Testis (tissue), 3 donors: ENCODE results near the gene EGLN2. TPM values are rescaled to one million over a fixed set of nuclear protein-coding genes. Genes with fewer than 3 reads are reported as not detected.

ENCODE experiments used
- DNase-seq: peaks from one replicate; pipeline ENCODE4 v3.0.0-alpha.2; 2019
- H3K27ac ChIP-seq, 2 donors: fragments of 200-600 bp; sonication (generic); one replicate each; pipeline ENCODE4 v1.5.1; 2019
- H3K27me3 ChIP-seq: fragments of 200-600 bp; sonication (generic); one replicate; pipeline ENCODE4 v1.5.1; 2019
- H3K36me3 ChIP-seq: fragments of 200-600 bp; sonication (generic); one replicate; pipeline ENCODE4 v1.5.1; 2017; ENCODE audit warnings: low read depth; ENCODE audit errors: missing control alignments
- H3K4me1 ChIP-seq: fragments of 200-600 bp; sonication (generic); one replicate; pipeline ENCODE4 v1.5.1; 2019
- H3K4me3 ChIP-seq, 2 donors: fragments of 200-600 bp; sonication (generic); one replicate each; pipeline ENCODE4 v1.5.1; 2017 to 2019
- H3K9me3 ChIP-seq: fragments of 200-600 bp; sonication (generic); one replicate; pipeline ENCODE4 v1.5.1; 2017
- POLR2A ChIP-seq: fragments of 450-650 bp; IDR thresholded peaks from one replicate; pipeline ENCODE4 v1.6.1; 2017; ENCODE audit warnings: antibody characterized with exemption, mild to moderate bottlenecking, moderate library complexity
- WGBS, 2 donors: methylation state at CpG; one replicate each; pipeline ENCODE4 v1.1.5; 2018; 5-methylcytosine and 5-hydroxymethylcytosine counted together
- intact Hi-C: fragments of 100-400 bp; cut with DNase I; formaldehyde crosslinking; loops from one replicate; pipeline ENCODE4 v1.15.1; 2023; ENCODE audit warnings: low total_unique reads
- polyA plus RNA-seq: library from polyadenylated mRNA; stranded (reverse); fragments of 350-450 nt; fragmentation: Illumina TruSeq; extraction: RNeasy Lipid Tissue Mini Kit (QIAGEN cat#74804); gene quantifications from one replicate; pipeline ENCODE4 v1.2.3, GENCODE V29; 2014; ENCODE audit warnings: low read depth, low replicate concordance; ENCODE audit not compliant: insufficient read depth
- total RNA-seq, 2 donors: library from RNA; depleted of rRNA; stranded (reverse); fragments of >200 nt; gene quantifications; one replicate each; pipeline ENCODE4 v1.2.3, GENCODE V29; 2016
- TF ChIP-seq, protein P1 (sequence below), 3 experiments: fragments of 450-650 bp in 2 of 3; fragments of 200-600 bp in 1 of 3; sonication (generic) in 1 of 3; IDR thresholded peaks; one replicate each; pipeline ENCODE4 v1.5.1; 2016 to 2019; ENCODE audit warnings: antibody characterized with exemption in 3 of 3, mild to moderate bottlenecking in 2 of 3, moderate library complexity in 1 of 3

Gene EGLN2
- total and polyA plus RNA-seq, 3 donors from 2014 or later = 245 to 489 (median 260) TPM

DNA sequence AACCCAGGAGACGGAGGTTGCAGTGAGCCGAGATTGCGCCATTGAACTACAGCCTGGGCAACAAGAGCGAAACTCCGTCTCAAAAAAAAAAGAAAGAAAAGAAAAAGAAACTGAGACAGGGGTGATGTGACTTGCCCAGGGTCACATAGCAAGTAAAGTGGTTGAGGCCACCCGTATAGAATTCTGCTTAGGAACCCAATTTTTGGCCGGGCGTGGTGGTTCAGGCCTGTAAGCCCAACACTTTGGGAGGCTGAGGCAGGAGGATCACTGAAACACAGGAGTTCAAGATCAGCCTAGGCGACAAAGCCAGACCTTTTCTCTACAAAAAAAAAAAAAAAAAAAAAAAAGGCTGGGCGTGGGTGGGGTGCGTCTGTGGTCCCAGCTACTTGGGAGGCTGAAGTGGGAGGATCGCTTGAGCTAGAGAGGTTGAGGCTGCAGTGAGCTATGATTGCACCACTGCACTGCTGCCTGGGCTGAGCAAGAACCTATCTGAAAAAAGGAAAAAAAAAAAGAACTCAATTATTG is 46.7 kb upstream of the EGLN2 start:
- peaks cover 19% of the 10 kb centered on the region for H3K4me1 ChIP-seq
- H3K27ac ChIP-seq = no peak overlapping the region
- no peaks in the 10 kb centered on the region for H3K36me3 ChIP-seq
- TF ChIP-seq, protein P1, sequence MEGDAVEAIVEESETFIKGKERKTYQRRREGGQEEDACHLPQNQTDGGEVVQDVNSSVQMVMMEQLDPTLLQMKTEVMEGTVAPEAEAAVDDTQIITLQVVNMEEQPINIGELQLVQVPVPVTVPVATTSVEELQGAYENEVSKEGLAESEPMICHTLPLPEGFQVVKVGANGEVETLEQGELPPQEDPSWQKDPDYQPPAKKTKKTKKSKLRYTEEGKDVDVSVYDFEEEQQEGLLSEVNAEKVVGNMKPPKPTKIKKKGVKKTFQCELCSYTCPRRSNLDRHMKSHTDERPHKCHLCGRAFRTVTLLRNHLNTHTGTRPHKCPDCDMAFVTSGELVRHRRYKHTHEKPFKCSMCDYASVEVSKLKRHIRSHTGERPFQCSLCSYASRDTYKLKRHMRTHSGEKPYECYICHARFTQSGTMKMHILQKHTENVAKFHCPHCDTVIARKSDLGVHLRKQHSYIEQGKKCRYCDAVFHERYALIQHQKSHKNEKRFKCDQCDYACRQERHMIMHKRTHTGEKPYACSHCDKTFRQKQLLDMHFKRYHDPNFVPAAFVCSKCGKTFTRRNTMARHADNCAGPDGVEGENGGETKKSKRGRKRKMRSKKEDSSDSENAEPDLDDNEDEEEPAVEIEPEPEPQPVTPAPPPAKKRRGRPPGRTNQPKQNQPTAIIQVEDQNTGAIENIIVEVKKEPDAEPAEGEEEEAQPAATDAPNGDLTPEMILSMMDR (IDR thresholded peaks at IDR 0.05) = no peak
- TF ChIP-seq POLR2A = no peak
- intact Hi-C loops = no loop called here
- WGBS, 2 donors = 58 to 74% methylated on average over 12 of the region's 12 CpGs
- H3K9me3 ChIP-seq = no peaks in the 10 kb centered on the region
- DNase-seq = no peak
- H3K4me3 ChIP-seq = peak overlapping the region; percentile 67 to 89
- H3K27me3 ChIP-seq = no peaks in the 10 kb centered on the region

DNA sequence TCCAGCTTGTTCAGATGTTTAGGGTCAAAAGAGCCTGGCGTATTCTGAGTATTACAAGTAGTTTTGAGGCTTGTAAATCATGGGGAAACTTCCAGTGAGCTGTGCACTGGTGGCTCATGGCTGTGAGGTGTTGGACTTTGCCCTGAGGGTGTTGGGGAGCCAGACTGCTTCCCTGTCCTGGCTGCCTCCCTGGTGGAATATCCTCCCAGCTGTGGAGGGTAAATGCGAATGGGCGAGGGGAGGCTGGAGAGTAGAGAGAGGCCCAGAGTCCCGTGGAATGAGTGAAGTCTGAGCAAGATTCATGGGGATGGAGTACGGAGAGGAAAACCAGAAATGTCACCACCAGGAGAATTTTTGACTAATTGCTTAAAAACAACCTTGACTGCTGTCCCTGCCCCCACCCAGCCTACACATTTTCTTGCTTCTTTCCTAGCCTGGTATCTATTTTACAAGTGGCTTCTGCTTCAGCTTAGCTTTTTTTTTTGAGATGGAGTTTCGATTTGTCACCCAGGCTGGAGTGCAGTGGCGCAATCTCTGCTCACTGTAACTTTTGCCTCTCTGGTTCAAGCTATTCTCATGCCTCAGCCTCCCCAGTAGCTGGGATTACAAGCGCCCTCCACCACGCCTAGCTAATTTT is 44.3 kb upstream of the EGLN2 start:
- Histone ChIP-seq H3K9me3 (no peaks in the 10 kb centered on the region), H3K4me3 (no peak overlapping the region), H3K27me3 (no peaks in the 10 kb centered on the region), H3K36me3 (no peaks in the 10 kb centered on the region), H3K27ac (no peak overlapping the region), H3K4me1 (peaks cover 12% of the 10 kb centered on the region)
- WGBS, 2 donors = 77 to 84% methylated on average over 9 of the region's 9 CpGs
- DNase-seq = no peak
- intact Hi-C loops = no loop called here
- TF ChIP-seq, protein P1 (IDR thresholded peaks at IDR 0.05) = no peak
- no peak for TF ChIP-seq POLR2A

DNA sequence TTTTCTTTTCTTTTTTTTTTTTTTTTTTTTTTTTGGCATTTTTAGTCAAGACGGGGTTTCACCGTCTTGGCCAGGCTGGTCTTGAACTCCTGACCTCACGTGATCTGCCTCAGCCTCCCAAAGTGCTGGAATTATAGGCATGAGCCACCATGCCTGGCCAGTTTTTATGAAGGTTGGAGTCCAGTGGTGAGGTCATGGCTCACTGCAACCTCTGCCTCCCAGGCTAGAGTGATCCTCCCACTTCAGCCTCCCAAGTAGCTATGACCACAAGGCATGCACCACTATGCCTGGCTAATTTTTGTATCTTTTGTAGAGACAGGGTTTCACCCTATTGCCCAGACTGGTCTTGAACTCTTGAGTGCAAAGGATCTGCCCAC is 43.8 kb upstream of the EGLN2 start:
- intact Hi-C loops = no loop called here
- WGBS, 2 donors = 84 to 89% methylated on average over 3 of the region's 3 CpGs
- Histone ChIP-seq H3K9me3 (no peaks in the 10 kb centered on the region), H3K27me3 (no peaks in the 10 kb centered on the region), H3K36me3 (no peaks in the 10 kb centered on the region), H3K4me3 (no peak overlapping the region), H3K4me1 (peaks cover 10% of the 10 kb centered on the region), H3K27ac (no peak overlapping the region)
- DNase-seq = no peak
- TF ChIP-seq, protein P1 (IDR thresholded peaks at IDR 0.05) = no peak
- TF ChIP-seq POLR2A = no peak

DNA sequence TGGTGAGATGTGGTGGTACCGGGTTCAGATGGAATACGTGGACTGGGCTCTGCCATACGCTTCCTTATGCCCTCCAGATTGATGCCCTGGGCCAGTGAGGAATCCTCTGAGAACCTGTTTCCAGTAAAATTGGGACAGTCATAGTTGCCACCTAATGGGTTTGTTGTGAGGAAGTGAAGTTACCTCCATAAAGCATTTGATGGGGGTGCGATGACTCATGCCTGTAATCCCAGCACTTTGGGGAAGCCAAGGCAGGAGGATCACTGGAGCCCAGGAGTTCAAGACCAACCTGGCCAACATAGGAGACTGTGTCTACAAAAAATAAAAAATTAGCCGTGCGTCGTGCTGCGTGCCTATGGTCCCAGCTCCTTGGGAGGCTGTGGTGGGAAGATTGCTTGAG is 43.2 kb upstream of the EGLN2 start:
- H3K27ac ChIP-seq = no peak overlapping the region
- no peak overlapping the region for H3K4me3 ChIP-seq
- no peak for TF ChIP-seq POLR2A
- TF ChIP-seq, protein P1 (IDR thresholded peaks at IDR 0.05) = no peak
- 96 to 98% methylated on average over 8 of the region's 8 CpGs for WGBS, 2 donors
- no peaks in the 10 kb centered on the region for H3K9me3 ChIP-seq
- H3K4me1 ChIP-seq = peaks cover 10% of the 10 kb centered on the region
- no peaks in the 10 kb centered on the region for H3K36me3 ChIP-seq
- intact Hi-C loops = no loop called here
- H3K27me3 ChIP-seq = no peaks in the 10 kb centered on the region
- DNase-seq = no peak
